Cardiac ventricle fibroblast (primary cell): ENCODE results near the gene HBQ1. TPM values are rescaled to one million over a fixed set of nuclear protein-coding genes. Genes with fewer than 3 reads are reported as not detected.

Experiments used
- total RNA-seq: library from RNA; depleted of rRNA; stranded (reverse); fragments of >200 nt; gene quantifications from 2 replicates; pipeline ENCODE4 v1.2.3, GENCODE V29; 2015

The HBQ1 gene
- 4.1 TPM in 1 of 2 replicates, not detected in the other for total RNA-seq

GRCh38 chr16:180101-180675 lies at the start of gene HBQ1:
TSS of gene HBQ1 (plus strand) at chr16:180459. CDS start at chr16:180487, 28 bp downstream.

DNA sequence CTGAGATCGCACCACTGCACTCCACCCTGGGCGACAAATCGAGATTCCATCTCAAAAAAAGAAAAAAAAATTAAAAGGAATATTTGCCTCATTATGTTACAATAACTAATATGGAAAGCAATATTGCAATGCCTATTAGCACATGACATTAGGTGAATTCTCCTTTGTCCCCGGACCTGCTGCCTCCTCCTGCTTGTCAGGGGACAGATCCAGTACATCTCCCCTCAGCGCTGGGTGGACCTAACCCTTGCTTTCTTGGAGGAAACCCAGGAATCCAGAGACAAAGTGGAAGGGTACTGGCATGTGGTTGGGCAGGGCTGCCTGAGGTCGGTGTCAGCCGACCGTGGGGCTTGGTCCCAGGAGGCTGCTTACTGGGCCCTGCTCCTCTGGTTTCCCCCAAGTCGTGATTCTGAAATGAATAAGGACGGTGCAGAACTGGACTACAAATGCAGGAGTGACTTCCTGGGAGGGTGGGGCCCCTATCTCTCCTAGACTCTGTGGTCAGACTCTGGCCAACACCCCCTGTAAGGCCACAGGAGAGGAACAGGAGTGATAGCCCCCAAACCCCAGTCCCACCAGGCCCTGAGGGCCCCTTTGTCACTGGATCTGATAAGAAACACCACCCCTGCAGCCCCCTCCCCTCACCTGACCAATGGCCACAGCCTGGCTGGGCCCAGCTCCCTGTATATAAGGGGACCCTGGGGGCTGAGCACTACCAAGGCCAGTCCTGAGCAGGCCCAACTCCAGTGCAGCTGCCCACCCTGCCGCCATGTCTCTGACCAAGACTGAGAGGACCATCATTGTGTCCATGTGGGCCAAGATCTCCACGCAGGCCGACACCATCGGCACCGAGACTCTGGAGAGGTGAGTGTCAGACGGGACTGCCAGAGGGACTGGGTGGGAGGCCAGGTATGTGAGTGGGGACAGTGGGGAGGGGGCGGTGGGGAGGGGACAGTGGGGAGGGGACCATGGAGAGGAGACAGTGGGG lies 27.8 kb upstream of the HBQ1 start, which contains the start of gene HBZ:
Gene HBZ, plus strand, starts transcription at position 504 of the 988 bp plus-strand sequence. Its CDS starts 266 bp downstream, at position 770.

GRCh38 chr16:165539-166374 lies 14.5 kb upstream of the HBQ1 start, which contains the start of gene HBM:
TSS of gene HBM (plus strand) at chr16:165978. CDS start at chr16:165998, 20 bp downstream.

GRCh38 chr16:172374-172941 lies 7.8 kb upstream of the HBQ1 start, which contains the start of gene HBA2:
TSS of gene HBA2 (plus strand) at chr16:172876. CDS start at chr16:172913, 37 bp downstream.

GRCh38 chr16:176477-177382 lies 3.5 kb upstream of the HBQ1 start, which contains the start of gene HBA1:
TSS of gene HBA1 (plus strand) at chr16:176680. CDS start at chr16:176717, 37 bp downstream.

GRCh38 chr16:228852-229730 lies 48.8 kb downstream of the HBQ1 start, which contains the start of gene LUC7L:
TSS of gene LUC7L (minus strand) at chr16:229449. CDS start at chr16:229339, 110 bp downstream.

Other genes with a start within 250 kb of the HBQ1 start
- 2.5 and 2.7 TPM in 2 replicates for gene POLR3K, start 126.9 kb upstream of the HBQ1 start, total RNA-seq
- 16.4 and 20.7 TPM in 2 replicates for gene SNRNP25, start 126.6 kb upstream of the HBQ1 start, total RNA-seq
- gene RHBDF1, start 107.8 kb upstream of the HBQ1 start, total RNA-seq: 37.0 and 38.4 TPM in 2 replicates
- gene MPG, start 102.2 kb upstream of the HBQ1 start, total RNA-seq: 126 and 134 TPM in 2 replicates
- gene NPRL3, start 41.8 kb upstream of the HBQ1 start, total RNA-seq: 22.5 and 29.2 TPM in 2 replicates
- not detected in 2 replicates for gene HBZ, start 27.8 kb upstream of the HBQ1 start, total RNA-seq
- not detected in 2 replicates for gene HBM, start 14.5 kb upstream of the HBQ1 start, total RNA-seq
- gene HBA2, start 7.6 kb upstream of the HBQ1 start, total RNA-seq: 4.3 TPM in 1 of 2 replicates, not detected in the other
- 11.8 TPM in 1 of 2 replicates, not detected in the other for gene HBA1, start 3.8 kb upstream of the HBQ1 start, total RNA-seq
- 22.5 and 26.6 TPM in 2 replicates for gene LUC7L, start 49.0 kb downstream of the HBQ1 start, total RNA-seq
- 87.7 and 105 TPM in 2 replicates for gene FAM234A, start 54.4 kb downstream of the HBQ1 start, total RNA-seq
- 1.7 and 2.9 TPM in 2 replicates for gene RGS11, start 95.5 kb downstream of the HBQ1 start, total RNA-seq
- gene ARHGDIG, start 100.1 kb downstream of the HBQ1 start, total RNA-seq: 0.78 TPM in 1 of 2 replicates, not detected in the other
- gene PDIA2, start 102.7 kb downstream of the HBQ1 start, total RNA-seq: 0.94 TPM in 1 of 2 replicates, not detected in the other
- 19.0 and 20.7 TPM in 2 replicates for gene AXIN1, start 172.3 kb downstream of the HBQ1 start, total RNA-seq
- gene MRPL28, start 190.1 kb downstream of the HBQ1 start, total RNA-seq: 55.9 and 64.4 TPM in 2 replicates
- gene PGAP6, start 201.5 kb downstream of the HBQ1 start, total RNA-seq: 28.3 and 44.1 TPM in 2 replicates
- 88.8 and 105 TPM in 2 replicates for gene NME4, start 216.7 kb downstream of the HBQ1 start, total RNA-seq
- gene DECR2, start 221.4 kb downstream of the HBQ1 start, total RNA-seq: 15.5 and 19.2 TPM in 2 replicates
- gene RAB11FIP3, start 245.2 kb downstream of the HBQ1 start, total RNA-seq: 29.1 and 32.8 TPM in 2 replicates